DOHH2 (cell line): ENCODE measurements around the gene PLEKHG4.

Experiments
- EZH2phosphoT487 ChIP-seq: fragments of 200-600 bp; sonication (generic); IDR thresholded peaks from 2 replicates; pipeline ENCODE4 v1.6.1; 2017; ENCODE audit warnings: borderline replicate concordance, mild to moderate bottlenecking, antibody characterized with exemption, low read length, moderate library complexity, mixed read lengths
- TF ChIP-seq, protein P1 (sequence below): fragments of 200-600 bp; sonication (generic); IDR thresholded peaks from one replicate; pipeline ENCODE4 v1.5.1; 2014; ENCODE audit warnings: antibody characterized with exemption, mild to moderate bottlenecking, low read depth, low read length; ENCODE audit not compliant: poor library complexity, severe bottlenecking

DNA sequence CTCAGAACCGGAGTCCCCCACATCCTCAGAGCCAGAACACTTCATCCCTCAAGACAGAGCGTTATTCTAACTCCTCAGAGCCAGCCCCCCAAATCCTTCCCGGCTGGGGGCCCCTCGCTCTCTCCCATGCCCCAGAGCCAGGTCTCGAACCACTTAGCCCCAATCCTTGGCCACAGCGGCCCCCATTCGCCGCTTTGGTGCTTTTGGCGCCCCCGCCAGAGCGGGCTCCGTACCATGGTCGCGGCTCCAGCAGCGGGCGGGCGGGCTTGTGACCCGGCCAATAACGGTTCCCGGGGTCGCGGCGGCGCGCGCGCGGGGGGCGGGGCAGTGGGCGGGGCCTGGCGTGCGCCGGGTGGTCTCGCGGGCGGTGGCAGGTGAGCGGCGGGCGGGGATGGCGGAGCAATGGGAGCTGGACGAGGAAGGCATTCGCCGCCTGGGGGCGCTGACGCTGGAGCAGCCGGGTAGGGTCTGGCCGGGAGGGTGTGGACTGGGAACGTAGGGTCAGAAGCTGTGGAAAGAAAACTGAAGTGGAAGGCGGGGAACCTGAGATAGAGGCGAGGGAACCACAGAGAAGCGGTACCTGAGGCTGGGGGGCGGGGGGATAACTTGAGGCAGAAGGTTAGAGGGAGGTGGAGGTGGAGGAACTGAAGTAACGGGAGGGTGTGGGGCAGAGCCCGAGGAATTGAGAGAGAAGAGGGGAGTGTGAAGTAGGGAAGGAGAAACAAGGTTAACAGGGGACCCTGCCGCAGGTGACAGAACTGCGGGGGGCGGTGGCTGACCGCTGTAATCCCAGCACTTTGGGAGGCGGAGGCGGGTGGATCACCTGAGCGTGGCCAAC, 47.4 kb downstream of the PLEKHG4 start, which contains the start of the genes KCTD19 and LRRC36:
- TF ChIP-seq, protein P1, sequence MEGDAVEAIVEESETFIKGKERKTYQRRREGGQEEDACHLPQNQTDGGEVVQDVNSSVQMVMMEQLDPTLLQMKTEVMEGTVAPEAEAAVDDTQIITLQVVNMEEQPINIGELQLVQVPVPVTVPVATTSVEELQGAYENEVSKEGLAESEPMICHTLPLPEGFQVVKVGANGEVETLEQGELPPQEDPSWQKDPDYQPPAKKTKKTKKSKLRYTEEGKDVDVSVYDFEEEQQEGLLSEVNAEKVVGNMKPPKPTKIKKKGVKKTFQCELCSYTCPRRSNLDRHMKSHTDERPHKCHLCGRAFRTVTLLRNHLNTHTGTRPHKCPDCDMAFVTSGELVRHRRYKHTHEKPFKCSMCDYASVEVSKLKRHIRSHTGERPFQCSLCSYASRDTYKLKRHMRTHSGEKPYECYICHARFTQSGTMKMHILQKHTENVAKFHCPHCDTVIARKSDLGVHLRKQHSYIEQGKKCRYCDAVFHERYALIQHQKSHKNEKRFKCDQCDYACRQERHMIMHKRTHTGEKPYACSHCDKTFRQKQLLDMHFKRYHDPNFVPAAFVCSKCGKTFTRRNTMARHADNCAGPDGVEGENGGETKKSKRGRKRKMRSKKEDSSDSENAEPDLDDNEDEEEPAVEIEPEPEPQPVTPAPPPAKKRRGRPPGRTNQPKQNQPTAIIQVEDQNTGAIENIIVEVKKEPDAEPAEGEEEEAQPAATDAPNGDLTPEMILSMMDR = no peak
- no peak for TF ChIP-seq EZH2phosphoT487
